Erythroblast (primary cell): ENCODE results near the gene CILP2.

Experiments used
- GATA1 ChIP-seq: IDR thresholded peaks from 2 replicates; pipeline ENCODE4 v1.6.1; 2011; ENCODE audit warnings: low read depth, mild to moderate bottlenecking, control low read depth, low read length, moderate library complexity
- POLR2A ChIP-seq: IDR thresholded peaks from 2 replicates; pipeline ENCODE4 v1.6.1; 2011; ENCODE audit warnings: mild to moderate bottlenecking, low read length

DNA sequence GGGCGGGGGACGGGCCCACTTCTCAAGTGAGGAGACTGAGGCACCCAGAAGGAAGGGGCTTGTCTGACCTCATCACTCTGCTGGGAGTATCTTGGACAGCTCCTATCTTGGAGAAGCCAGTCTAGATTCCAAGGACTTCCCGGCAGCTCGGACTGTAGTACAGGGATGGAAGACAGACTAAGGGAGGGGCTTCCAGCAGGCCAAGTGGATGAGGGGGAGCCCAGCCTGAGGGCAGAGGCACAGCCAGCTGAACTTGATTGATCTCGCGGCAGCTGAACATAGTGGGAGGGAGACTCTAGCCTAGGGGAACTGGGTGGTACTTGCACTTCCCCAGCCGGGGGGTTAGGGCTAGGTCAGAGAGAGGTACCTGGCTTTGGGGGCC lies 711 bp downstream of the CILP2 start:
- TF ChIP-seq POLR2A (no peak), GATA1 (no peak)
